Pulmonary artery endothelial cell (primary cell): ENCODE data around the gene THOP1. TPM values are rescaled to one million over a fixed set of nuclear protein-coding genes. Genes with fewer than 3 reads are reported as not detected.

Source experiments
- DNase-seq: peaks from one replicate; pipeline ENCODE4 v3.0.0-alpha.2; 2011; ENCODE audit warnings: low read depth, low spot score
- total RNA-seq: library from RNA; depleted of rRNA; stranded (reverse); fragments of >200 nt; gene quantifications from 2 replicates; pipeline ENCODE4 v1.2.3, GENCODE V29; 2014

THOP1 gene
- total RNA-seq, 1 donor from 2014 or later = 195 TPM

DNA sequence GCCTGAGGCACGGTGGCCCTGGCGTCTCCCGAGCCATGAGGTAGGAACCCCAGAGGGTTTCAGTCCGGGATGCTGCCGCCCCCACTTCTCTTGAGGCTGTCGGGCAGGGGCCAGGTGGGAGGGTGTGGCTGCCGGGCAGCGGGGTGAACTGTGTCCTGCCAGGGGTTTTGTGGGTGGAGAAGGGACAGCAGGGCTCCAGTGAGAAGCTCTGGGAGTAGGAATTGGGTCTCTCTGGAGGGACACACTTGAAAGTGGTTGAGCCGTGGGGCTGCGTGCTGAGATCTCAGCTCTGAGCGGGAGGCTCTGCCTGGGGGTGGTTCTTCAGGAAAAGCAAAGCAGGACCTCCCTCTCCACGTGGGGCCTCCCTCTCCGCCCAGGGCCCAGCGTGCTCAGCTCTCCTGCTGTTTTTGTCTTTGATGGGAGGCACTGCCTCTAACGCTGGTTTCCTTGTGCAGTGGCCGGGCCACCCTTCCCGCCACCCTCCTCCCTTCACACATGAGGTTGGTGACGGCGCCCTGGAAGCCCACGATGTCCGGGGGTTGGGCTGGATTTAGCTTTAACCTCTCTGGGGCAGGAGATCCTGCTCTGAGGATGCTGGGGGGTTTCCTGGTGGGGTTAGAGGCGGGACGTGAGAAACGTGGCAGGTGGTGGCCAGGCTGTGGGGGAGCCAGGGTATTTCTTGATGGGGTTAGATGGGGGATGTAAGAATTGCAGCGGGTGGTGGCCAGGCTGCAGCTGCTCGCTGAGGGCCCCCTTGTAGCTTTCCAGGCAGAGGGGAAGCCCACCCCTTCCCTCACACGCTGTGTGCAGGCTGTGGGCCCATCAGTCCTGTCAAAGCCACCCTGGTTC lies 19.1 kb downstream of the THOP1 start:
- DNase-seq = no peak

DNA sequence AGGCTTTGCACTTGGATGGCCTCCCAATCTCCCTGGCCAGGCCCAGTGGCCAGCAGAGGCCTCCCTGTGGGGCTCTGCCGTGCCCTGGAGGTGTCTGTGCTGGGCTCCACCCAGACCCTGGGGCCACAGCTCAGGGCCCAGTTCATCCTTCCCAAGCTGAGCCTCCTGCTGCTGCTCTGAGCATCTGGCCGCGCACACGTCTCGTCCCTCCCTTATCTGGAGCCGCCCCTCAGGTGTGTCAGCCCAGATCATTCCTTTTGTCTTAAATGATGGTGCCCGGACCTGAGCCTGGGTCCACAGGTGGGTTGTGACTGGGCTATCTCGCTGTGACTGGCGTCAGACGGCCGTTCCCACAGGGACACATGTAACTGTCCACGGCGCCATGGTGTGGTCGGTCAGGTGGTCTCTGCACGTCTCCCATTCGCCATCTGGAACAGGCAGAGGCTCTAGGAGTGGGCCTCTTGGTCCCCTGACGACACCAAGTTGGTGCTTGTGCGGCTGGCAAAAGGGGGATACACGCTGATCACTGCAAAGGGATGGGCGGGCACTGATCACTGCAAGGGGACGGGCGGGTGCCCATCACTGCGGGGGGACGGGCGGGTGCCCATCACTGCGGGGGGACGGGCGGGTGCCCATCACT lies 20.1 kb downstream of the THOP1 start:
- DNase-seq = no peak

DNA sequence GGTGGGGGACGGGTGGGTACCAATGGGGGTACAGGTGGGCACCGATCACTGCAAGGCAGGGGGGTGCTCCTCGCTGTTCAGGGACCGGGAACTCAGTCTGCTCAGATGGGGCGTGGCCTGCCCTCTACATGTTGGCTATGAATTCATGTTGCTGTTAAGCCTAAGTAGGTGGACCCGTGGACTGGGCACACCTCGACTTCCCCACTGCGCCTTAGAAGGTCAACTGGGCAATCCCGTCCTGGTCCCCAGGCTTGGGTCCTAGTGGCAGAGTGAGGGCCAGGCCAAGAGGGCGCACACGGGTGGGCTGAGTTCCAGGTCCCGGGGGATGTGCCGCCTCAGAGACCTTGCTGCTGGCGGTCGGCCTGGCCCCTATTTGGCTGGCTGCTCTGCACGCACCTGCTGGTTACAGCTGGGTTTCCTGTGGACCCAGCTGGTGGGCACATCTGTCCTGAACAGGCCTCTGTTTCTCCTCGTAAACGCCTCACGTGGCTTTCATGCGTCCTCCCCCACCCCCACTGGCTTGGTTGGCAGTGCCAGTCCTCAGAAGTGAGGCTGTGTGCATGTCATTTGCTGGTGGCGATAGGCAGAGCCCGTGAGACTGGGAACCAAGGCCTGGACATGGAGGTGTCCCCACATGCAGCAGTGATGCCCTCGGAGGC lies 20.8 kb downstream of the THOP1 start:
- DNase-seq = no peak

GRCh38 chr19:2806736-2807378 lies 21.6 kb downstream of the THOP1 start:
- no peak for DNase-seq

DNA sequence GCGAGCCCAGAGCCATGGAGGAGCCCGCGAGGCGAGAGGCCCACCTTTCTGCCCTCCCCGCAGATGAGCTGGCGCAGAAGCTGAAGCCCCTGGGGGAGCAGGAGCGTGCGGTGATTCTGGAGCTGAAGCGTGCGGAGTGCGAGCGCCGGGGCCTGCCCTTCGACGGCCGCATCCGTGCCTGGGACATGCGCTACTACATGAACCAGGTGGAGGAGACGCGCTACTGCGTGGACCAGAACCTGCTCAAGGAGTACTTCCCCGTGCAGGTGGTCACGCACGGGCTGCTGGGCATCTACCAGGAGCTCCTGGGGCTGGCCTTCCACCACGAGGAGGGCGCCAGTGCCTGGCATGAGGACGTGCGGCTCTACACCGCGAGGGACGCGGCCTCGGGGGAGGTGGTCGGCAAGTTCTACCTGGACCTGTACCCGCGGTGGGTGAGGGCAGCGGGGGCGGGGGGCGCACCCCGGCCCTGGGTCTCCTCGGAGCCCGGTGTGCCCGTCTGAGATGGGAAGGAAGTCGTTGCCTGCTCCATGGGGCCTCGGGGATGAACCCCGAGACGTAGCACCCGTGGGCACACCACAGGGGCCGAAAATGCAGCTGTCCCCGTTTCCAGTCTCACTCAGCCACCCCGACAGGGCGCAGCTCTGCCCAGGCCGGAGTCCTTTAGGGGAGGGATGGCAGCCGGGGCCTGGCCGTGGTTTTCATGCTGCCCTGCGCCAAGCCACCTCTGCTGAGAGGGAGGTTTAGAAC lies 22.3 kb downstream of the THOP1 start:
- no peak for DNase-seq

- no peak for DNase-seq
Measured at GRCh38 chr19:2808129-2808941, 23.0 kb downstream of the THOP1 start.

DNA sequence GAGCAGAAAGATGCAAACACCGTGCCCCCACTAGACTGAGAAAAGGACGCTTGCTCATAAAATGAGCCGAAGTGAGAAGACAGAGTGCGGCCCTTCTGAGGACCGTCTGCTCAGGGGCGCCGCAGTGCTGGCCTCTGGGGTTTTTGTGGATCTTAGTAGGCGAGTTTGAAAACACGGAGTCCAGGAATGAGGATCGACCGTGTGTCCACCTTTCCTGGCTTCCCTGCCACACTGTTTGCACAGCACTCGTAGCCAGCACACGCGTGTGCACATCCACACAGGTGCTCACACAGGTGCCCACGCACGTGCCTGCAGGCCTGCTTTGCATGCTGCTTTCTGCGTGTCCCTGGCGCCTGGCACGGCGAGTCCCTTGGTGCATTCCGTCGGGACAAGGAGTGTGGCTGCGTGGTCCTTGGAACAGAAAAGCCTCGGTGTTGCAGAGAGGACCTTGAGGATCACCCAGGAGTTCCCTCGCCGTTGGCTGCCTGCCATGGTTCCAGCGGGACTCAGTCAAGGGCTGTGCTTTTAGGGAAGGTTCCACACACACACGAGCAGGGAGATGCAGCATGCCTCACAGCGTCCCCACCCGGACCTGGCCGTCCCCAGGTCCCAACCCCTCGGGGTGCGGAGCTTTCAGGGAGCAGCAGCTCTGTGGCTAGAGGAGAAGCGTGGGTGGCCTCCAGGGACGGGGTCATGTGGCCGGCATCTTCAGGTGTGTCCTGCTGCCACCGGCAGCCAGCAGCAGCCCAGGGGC lies 24.3 kb downstream of the THOP1 start:
- no peak for DNase-seq

- no peak for DNase-seq
Measured at GRCh38 chr19:2810141-2811091, 25.1 kb downstream of the THOP1 start.

DNA sequence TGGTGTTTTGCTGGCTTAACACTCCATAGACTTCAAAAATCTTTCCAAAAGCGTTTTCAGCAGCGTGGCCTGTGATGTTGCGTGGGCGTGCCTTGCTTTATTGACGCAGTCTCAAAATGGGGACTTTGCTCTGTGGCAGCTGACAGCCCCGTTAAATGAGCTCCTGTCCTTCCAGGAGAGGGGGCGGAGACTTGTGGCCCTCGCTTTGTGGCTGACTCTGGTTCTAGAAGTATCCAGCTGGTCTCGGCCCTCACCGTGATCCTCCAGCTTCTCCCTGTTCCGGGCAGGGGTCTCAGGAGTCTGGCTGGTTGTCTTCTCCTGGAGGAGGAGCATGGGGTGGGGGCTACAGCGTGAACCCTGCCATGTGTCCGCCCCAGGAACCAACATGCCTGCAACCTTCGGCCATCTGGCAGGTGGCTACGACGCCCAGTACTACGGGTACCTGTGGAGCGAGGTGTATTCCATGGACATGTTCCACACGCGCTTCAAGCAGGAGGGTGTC lies 26.0 kb downstream of the THOP1 start:
- DNase-seq = no peak

DNA sequence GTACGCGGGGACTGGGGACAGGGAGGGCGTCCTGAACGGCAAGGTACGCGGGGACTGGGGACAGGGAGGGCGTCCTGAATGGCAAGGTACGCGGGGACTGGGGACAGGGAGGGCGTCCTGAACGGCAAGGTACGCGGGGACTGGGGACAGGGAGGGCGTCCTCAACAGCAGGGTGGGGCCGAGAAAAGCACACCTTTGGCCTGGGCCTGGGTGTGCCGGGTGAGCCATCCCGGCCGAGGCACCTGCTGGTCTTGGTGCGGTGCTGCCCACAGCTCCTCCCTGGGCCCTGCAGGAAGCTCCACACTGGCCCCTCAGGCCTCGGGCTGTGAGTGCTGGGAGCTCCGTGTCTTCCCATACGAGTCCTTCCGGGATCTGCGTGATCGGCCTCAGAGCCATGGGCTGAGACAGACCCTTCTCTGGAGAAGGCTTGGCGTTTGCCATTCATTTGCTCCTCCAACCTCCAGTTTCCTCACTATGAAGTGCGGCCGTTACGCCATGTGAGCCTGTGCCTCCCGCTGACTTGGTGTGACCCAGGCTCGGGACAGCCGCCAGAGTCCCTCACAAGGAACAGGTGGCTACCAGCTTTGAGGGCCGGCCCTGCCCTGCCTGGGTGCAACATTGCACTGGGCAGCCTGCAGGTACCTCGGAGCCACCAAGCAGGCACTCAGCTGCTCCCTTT lies 26.6 kb downstream of the THOP1 start:
- DNase-seq = no peak

- no peak for DNase-seq
Measured at GRCh38 chr19:2812414-2813234, 27.3 kb downstream of the THOP1 start.

- no peak for DNase-seq
Measured at GRCh38 chr19:2813235-2814160, 28.2 kb downstream of the THOP1 start.

DNA sequence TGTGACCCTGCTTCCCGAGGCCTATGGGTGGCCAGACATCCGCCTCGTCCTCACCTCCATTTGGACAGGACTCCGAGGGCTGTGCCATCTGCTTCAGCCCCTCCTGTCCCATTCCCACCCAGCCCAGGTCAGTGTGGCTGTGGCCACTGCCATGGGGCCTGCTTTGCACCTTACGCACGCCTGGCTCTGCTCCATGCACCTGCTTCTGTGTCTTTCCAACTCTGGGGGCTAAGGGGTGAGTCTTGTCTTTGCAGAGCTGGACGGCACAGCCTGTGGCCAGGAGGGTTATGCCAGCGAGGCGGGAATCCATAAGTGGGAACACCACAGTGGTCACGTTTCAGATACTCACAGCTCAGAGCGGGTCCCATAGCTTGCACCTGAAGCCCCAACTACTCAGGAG lies 29.1 kb downstream of the THOP1 start:
- DNase-seq = no peak

DNA sequence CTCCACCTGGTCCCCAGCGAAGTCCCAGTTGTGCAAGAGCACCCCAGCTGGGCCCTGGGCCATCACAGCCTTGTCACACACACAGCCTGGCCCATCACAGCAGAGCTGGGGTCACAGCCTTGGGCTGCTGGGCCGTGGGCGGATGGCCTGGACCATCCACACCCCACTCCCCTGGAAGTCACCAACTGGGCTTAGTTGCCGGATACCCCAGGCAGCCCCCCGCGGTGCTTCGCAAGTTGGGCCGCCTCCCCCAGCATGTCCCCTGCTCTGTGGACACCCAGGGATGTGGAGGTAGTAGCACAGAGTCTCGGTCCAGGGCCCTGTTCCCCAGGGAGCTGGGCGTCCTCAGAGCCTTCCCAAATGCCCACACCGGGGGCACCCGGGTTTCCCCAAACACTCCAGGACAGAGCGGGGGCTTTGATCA lies 29.9 kb downstream of the THOP1 start:
- no peak for DNase-seq

GRCh38 chr19:2815923-2816322 lies 30.6 kb downstream of the THOP1 start:
- no peak for DNase-seq

DNA sequence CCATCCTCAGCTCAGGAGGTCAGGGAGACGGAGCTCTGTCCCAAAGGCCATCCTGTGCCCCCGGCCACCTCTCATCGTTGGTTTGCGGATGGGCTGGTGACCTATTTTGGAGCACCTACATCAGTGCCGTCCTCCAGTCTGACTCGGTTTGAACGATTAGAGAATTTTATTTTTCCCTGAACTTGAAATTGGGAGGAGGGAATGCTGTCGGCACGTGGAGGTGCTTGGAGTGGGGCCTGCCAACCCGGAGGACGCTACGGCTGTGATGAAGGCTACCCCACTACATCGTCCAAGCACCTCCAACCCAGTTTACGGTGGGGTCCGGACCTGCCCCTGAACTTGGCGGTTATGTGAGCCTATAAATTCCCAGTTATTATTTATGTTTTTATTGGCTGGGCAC lies 31.3 kb downstream of the THOP1 start:
- DNase-seq = no peak
